Measurements from ENCODE around the gene IL17RA.

- no peak for TF ChIP-seq CTCF (conservative IDR thresholded peaks at IDR 0.05; ENCODE audit: low read depth, low read length)
- no peak for TF ChIP-seq POLR2A (IDR thresholded peaks at IDR 0.05; ENCODE audit: low read depth, low read length)
- TF ChIP-seq RFX5 (IDR thresholded peaks at IDR 0.05; ENCODE audit: low read depth, low read length), result no peak
- TF ChIP-seq FOS (IDR thresholded peaks at IDR 0.05; ENCODE audit: low read depth, low read length), result no peak
- no peak for TF ChIP-seq NFE2L2 (IDR thresholded peaks at IDR 0.05; ENCODE audit: low read depth, low read length)
- TF ChIP-seq RAD21 (IDR thresholded peaks at IDR 0.05; ENCODE audit: low read length), result no peak
- no peak for TF ChIP-seq CHD1 (IDR thresholded peaks at IDR 0.05; ENCODE audit: low read depth, low read length)
- TF ChIP-seq SMC3 (IDR thresholded peaks at IDR 0.05; ENCODE audit: low read depth, low read length), result no peak
- TF ChIP-seq, protein P1, sequence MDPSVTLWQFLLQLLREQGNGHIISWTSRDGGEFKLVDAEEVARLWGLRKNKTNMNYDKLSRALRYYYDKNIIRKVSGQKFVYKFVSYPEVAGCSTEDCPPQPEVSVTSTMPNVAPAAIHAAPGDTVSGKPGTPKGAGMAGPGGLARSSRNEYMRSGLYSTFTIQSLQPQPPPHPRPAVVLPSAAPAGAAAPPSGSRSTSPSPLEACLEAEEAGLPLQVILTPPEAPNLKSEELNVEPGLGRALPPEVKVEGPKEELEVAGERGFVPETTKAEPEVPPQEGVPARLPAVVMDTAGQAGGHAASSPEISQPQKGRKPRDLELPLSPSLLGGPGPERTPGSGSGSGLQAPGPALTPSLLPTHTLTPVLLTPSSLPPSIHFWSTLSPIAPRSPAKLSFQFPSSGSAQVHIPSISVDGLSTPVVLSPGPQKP (IDR thresholded peaks at IDR 0.05; ENCODE audit: borderline replicate concordance, low read depth, low read length), result no peak
- no peak for TF ChIP-seq MAZ (IDR thresholded peaks at IDR 0.05; ENCODE audit: borderline replicate concordance, low read depth, low read length)
- no peak for TF ChIP-seq MAFK (IDR thresholded peaks at IDR 0.05; ENCODE audit: low read depth, low read length)
Observed at GRCh38 chr22:17097062-17097461, 12.3 kb downstream of the IL17RA start.
